ENCODE results near the gene SLC7A5. TPM values are rescaled to one million over a fixed set of nuclear protein-coding genes. Genes with fewer than 3 reads are reported as not detected.

SLC7A5 gene
- total RNA-seq, 4 donors from 2014 or later, result 10.0 to 99.4 (median 61.1) TPM

- WGBS, result 79% methylated on average over 12 of the region's 12 CpGs
- Histone ChIP-seq H3K27me3 (no peaks in the 10 kb centered on the region), H3K9me3 (no peaks in the 10 kb centered on the region), H3K36me3 (no peaks in the 10 kb centered on the region), H3K27ac (no peak overlapping the region), H3K4me1 (peaks cover 15% of the 10 kb centered on the region), H3K4me3 (no peak overlapping the region)
- no peak for DNase-seq (ENCODE audit: low spot score in 2 of 2)
- TF ChIP-seq EP300 (IDR thresholded peaks at IDR 0.05) (no peak), POLR2AphosphoS5 (IDR thresholded peaks at IDR 0.05) (no peak), CTCF (IDR thresholded peaks at IDR 0.05) (no peak), POLR2A (IDR thresholded peaks at IDR 0.05) (no peak)
Observed at GRCh38 chr16:87795336-87795735, 74.0 kb downstream of the SLC7A5 start.

- H3K36me3 ChIP-seq, result no peaks in the 10 kb centered on the region
- TF ChIP-seq CTCF (IDR thresholded peaks at IDR 0.05) (no peak), POLR2AphosphoS5 (IDR thresholded peaks at IDR 0.05) (no peak), POLR2A (IDR thresholded peaks at IDR 0.05) (no peak), EP300 (IDR thresholded peaks at IDR 0.05) (no peak)
- DNase-seq (ENCODE audit: low spot score in 2 of 2), result no peak
- no peak overlapping the region for H3K4me3 ChIP-seq
- peaks cover 21% of the 10 kb centered on the region for H3K4me1 ChIP-seq
- WGBS, result 92% methylated on average over 8 of the region's 14 CpGs
- H3K27ac ChIP-seq, result no peak overlapping the region
- no peaks in the 10 kb centered on the region for H3K27me3 ChIP-seq
- H3K9me3 ChIP-seq, result no peaks in the 10 kb centered on the region
Observed at GRCh38 chr16:87794485-87795078, 74.7 kb downstream of the SLC7A5 start.

GRCh38 chr16:87792205-87792565, 77.1 kb downstream of the SLC7A5 start:
- H3K9me3 ChIP-seq, result no peaks in the 10 kb centered on the region
- TF ChIP-seq CTCF (IDR thresholded peaks at IDR 0.05) (no peak), POLR2A (IDR thresholded peaks at IDR 0.05) (no peak), POLR2AphosphoS5 (IDR thresholded peaks at IDR 0.05) (no peak), EP300 (IDR thresholded peaks at IDR 0.05) (no peak)
- peaks cover 25% of the 10 kb centered on the region for H3K4me1 ChIP-seq
- H3K36me3 ChIP-seq, result no peaks in the 10 kb centered on the region
- DNase-seq (ENCODE audit: low spot score in 2 of 2), result no peak
- no peak overlapping the region for H3K27ac ChIP-seq
- H3K27me3 ChIP-seq, result no peaks in the 10 kb centered on the region
- no peak overlapping the region for H3K4me3 ChIP-seq
- WGBS, result 95% methylated on average over 7 of the region's 7 CpGs

- Histone ChIP-seq H3K4me3 (no peak overlapping the region), H3K4me1 (peaks cover 25% of the 10 kb centered on the region), H3K9me3 (no peaks in the 10 kb centered on the region), H3K27me3 (no peaks in the 10 kb centered on the region), H3K27ac (no peak overlapping the region), H3K36me3 (no peaks in the 10 kb centered on the region)
- 78% methylated on average over 29 of the region's 32 CpGs for WGBS
- DNase-seq (ENCODE audit: low spot score in 2 of 2), result no peak
- no peak for TF ChIP-seq EP300 (IDR thresholded peaks at IDR 0.05)
- no peak for TF ChIP-seq CTCF (IDR thresholded peaks at IDR 0.05)
- no peak for TF ChIP-seq POLR2AphosphoS5 (IDR thresholded peaks at IDR 0.05)
- TF ChIP-seq POLR2A (IDR thresholded peaks at IDR 0.05), result no peak
Observed at GRCh38 chr16:87791295-87792204, 77.8 kb downstream of the SLC7A5 start.
